ENCODE measurements around the gene ZNF620.

ZNF620 gene

GRCh38 chr3:40523781-40524180 is 17.9 kb downstream of the ZNF620 start:
- no peak for TF ChIP-seq CTCF (conservative IDR thresholded peaks at IDR 0.05; ENCODE audit: low read depth, low read length)
- DNase-seq (ENCODE audit: low read depth), result no peak
- H3K4me3 ChIP-seq (ENCODE audit: low read length), result no peak overlapping the region

GRCh38 chr3:40524222-40524567 is 18.4 kb downstream of the ZNF620 start:
- H3K4me3 ChIP-seq (ENCODE audit: low read length), result peak overlapping the region; percentile 89
- no peak for TF ChIP-seq CTCF (conservative IDR thresholded peaks at IDR 0.05; ENCODE audit: low read depth, low read length)
- no peak for DNase-seq (ENCODE audit: low read depth)

GRCh38 chr3:40524568-40525285 is 18.9 kb downstream of the ZNF620 start, which contains the start of gene ZNF621:
ZNF621 (plus strand) TSS chr3:40524960; CDS start chr3:40525841, 881 bp downstream.
- H3K4me3 ChIP-seq (ENCODE audit: low read length), result peak within 1 kb of the TSS; percentile 89
- peak; percentile 44 for DNase-seq (ENCODE audit: low read depth)
- TF ChIP-seq CTCF (conservative IDR thresholded peaks at IDR 0.05; ENCODE audit: low read depth, low read length), result no peak

GRCh38 chr3:40528426-40528825 is 22.6 kb downstream of the ZNF620 start:
- no peak for TF ChIP-seq CTCF (conservative IDR thresholded peaks at IDR 0.05; ENCODE audit: low read depth, low read length)
- no peak for DNase-seq (ENCODE audit: low read depth)
- no peak overlapping the region for H3K4me3 ChIP-seq (ENCODE audit: low read length)

GRCh38 chr3:40532252-40532651 is 26.4 kb downstream of the ZNF620 start:
- H3K4me3 ChIP-seq (ENCODE audit: low read length), result no peak overlapping the region
- no peak for TF ChIP-seq CTCF (conservative IDR thresholded peaks at IDR 0.05; ENCODE audit: low read depth, low read length)
- no peak for DNase-seq (ENCODE audit: low read depth)

GRCh38 chr3:40534283-40534682 is 28.4 kb downstream of the ZNF620 start:
- H3K4me3 ChIP-seq (ENCODE audit: low read length), result no peak overlapping the region
- no peak for TF ChIP-seq CTCF (conservative IDR thresholded peaks at IDR 0.05; ENCODE audit: low read depth, low read length)

GRCh38 chr3:40546816-40547215 is 41.0 kb downstream of the ZNF620 start:
- no peak for TF ChIP-seq CTCF (conservative IDR thresholded peaks at IDR 0.05; ENCODE audit: low read depth, low read length)
- DNase-seq (ENCODE audit: low read depth), result peak; percentile 56
- H3K4me3 ChIP-seq (ENCODE audit: low read length), result no peak overlapping the region

More at GRCh38 chr3:40534283-40534682, 28.4 kb downstream of the ZNF620 start:
- DNase-seq (ENCODE audit: low read depth), result no peak
